ENCODE results near the gene RMND1. TPM values are rescaled to one million over a fixed set of nuclear protein-coding genes. Genes with fewer than 3 reads are reported as not detected.

RMND1 gene
- total and polyA plus RNA-seq, 9 of the 15 experiments (the other 6 are each of a cell fraction or from before 2014, with no cell fraction given) = 26.9 to 47.8 (median 36.2) TPM

DNA sequence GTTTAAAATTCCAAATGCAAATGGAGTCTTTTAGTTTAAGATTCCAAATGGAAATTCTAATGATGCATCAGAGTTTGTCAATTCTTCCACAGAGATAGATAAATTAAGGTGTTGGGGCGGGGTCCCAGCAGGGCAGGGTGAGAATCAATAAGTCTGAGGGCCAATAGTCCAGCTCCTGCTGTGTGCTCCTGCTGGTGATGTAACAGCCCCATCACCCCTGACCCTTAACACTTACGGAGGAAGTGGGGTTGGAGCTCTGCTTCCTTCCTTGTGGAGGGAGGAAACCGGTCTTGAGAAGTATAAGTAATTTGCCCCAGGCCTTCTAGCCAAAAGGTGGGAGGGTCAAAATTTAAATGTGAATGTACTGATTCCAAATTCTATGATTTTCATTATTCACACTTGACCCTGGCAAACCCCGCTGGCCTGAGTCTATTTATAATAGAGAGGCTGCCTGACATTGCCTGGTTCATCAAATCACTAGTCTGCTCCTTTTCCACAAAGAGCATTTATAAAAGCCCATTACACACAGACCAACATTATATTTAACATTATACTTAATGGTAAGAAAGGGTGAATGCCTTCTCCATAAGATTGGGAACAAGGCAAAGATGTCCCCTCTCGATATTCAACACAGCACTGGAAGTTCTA lies 77.8 kb downstream of the RMND1 start:
- Histone ChIP-seq H2AFZ (ENCODE audit: low read depth, low read length) (peak overlapping the region; percentile 70), H3K27ac (ENCODE audit: extremely low read depth, low read depth, low read length) (peak overlapping the region; percentile 51), H3K4me1 (replicated peaks in 1 of 2; ENCODE audit: control insufficient read depth in 2 of 2, insufficient read depth in 2 of 2, low read length in 2 of 2) (peaks cover 6 to 7% of the 10 kb centered on the region in 2 experiments; a peak in 4 of 5 replicates), H4K20me1 (replicated peaks; ENCODE audit: control insufficient read depth, insufficient read depth, low read length) (no peaks in the 10 kb centered on the region), H3K9me1 (ENCODE audit: control insufficient read depth, insufficient read depth, low read length) (no peaks in the 10 kb centered on the region), H3K36me3 (ENCODE audit: control insufficient read depth, insufficient read depth, low read length) (peaks cover 34% of the 10 kb centered on the region), H3K79me2 (ENCODE audit: control insufficient read depth, insufficient read depth, low read length) (peaks cover 49% of the 10 kb centered on the region), H3K4me2 (ENCODE audit: insufficient read depth, low read length) (peak overlapping the region; percentile 49), H3K4me3 (no peak overlapping the region; the same call in 1 of the 2 replicates), H3K9me3 (replicated peaks; ENCODE audit: control insufficient read depth, insufficient read depth, low read depth, low read length) (no peaks in the 10 kb centered on the region), H3K9ac (ENCODE audit: insufficient read depth in 1 of 2, low read depth in 2 of 2, low read length in 2 of 2) (peak overlapping the region in 1 of 2 experiments; percentile 16; a peak in 2 of 4 replicates), H3K27me3 (ENCODE audit: control insufficient read depth in 2 of 2, insufficient read depth in 2 of 2, low read length in 2 of 2) (no peaks in the 10 kb centered on the region)
- ATAC-seq (peak; percentile 91), FAIRE-seq (peak; percentile 82), DNase-seq (ENCODE audit: extremely low read depth in 1 of 4, low spot score in 3 of 4) (peak; percentile 32 to 78 (median 46))
- in situ Hi-C loops (cut with MboI) (no loop called here), intact Hi-C loops (cut with micrococcal nuclease) (loop anchor here (2.0 kb wide), 1 partner anchor 17 kb away; the partner anchor contains the start of gene ZBTB2)
- ChIA-PET POLR2A (interaction anchor here (0.5 to 1.8 kb wide), 4 partner anchors 16 to 195 kb away, joined by 3 to 12 read pairs (median 4); no protein-coding TSS in a partner anchor), CTCF (ENCODE audit: low intra/inter-chr PET ratio) (interaction anchor here (0.6 kb wide), 1 partner anchor 33 kb away, joined by 4 read pairs; no protein-coding TSS in a partner anchor)
- BruUV-seq (replicated peaks) = TSS peak; percentile 47
- WGBS (ENCODE audit: insufficient coverage, low coverage, missing lambda C conversion rate) = 28% methylated on average over 5 of the region's 5 CpGs
- TF ChIP-seq EP300 (IDR thresholded peaks at IDR 0.05; ENCODE audit: low read length) = no peak
- TF ChIP-seq, protein P1, sequence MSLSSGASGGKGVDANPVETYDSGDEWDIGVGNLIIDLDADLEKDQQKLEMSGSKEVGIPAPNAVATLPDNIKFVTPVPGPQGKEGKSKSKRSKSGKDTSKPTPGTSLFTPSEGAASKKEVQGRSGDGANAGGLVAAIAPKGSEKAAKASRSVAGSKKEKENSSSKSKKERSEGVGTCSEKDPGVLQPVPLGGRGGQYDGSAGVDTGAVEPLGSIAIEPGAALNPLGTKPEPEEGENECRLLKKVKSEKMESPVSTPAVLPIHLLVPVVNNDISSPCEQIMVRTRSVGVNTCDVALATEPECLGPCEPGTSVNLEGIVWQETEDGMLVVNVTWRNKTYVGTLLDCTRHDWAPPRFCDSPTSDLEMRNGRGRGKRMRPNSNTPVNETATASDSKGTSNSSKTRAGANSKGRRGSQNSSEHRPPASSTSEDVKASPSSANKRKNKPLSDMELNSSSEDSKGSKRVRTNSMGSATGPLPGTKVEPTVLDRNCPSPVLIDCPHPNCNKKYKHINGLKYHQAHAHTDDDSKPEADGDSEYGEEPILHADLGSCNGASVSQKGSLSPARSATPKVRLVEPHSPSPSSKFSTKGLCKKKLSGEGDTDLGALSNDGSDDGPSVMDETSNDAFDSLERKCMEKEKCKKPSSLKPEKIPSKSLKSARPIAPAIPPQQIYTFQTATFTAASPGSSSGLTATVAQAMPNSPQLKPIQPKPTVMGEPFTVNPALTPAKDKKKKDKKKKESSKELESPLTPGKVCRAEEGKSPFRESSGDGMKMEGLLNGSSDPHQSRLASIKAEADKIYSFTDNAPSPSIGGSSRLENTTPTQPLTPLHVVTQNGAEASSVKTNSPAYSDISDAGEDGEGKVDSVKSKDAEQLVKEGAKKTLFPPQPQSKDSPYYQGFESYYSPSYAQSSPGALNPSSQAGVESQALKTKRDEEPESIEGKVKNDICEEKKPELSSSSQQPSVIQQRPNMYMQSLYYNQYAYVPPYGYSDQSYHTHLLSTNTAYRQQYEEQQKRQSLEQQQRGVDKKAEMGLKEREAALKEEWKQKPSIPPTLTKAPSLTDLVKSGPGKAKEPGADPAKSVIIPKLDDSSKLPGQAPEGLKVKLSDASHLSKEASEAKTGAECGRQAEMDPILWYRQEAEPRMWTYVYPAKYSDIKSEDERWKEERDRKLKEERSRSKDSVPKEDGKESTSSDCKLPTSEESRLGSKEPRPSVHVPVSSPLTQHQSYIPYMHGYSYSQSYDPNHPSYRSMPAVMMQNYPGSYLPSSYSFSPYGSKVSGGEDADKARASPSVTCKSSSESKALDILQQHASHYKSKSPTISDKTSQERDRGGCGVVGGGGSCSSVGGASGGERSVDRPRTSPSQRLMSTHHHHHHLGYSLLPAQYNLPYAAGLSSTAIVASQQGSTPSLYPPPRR (CRISPR knock-in tag; IDR thresholded peaks at IDR 0.05; ENCODE audit: borderline replicate concordance) = no peak
- TF ChIP-seq ZBTB1 (CRISPR knock-in tag; IDR thresholded peaks at IDR 0.05; ENCODE audit: borderline replicate concordance, low read depth) = no peak
- TF ChIP-seq ARID2 (IDR thresholded peaks at IDR 0.05) = no peak; the same call in 1 of the 2 replicates
- TF ChIP-seq KDM4B (IDR thresholded peaks at IDR 0.05; ENCODE audit: borderline replicate concordance in 2 of 2, low read depth in 1 of 2) = no peak
- TF ChIP-seq, protein P2, sequence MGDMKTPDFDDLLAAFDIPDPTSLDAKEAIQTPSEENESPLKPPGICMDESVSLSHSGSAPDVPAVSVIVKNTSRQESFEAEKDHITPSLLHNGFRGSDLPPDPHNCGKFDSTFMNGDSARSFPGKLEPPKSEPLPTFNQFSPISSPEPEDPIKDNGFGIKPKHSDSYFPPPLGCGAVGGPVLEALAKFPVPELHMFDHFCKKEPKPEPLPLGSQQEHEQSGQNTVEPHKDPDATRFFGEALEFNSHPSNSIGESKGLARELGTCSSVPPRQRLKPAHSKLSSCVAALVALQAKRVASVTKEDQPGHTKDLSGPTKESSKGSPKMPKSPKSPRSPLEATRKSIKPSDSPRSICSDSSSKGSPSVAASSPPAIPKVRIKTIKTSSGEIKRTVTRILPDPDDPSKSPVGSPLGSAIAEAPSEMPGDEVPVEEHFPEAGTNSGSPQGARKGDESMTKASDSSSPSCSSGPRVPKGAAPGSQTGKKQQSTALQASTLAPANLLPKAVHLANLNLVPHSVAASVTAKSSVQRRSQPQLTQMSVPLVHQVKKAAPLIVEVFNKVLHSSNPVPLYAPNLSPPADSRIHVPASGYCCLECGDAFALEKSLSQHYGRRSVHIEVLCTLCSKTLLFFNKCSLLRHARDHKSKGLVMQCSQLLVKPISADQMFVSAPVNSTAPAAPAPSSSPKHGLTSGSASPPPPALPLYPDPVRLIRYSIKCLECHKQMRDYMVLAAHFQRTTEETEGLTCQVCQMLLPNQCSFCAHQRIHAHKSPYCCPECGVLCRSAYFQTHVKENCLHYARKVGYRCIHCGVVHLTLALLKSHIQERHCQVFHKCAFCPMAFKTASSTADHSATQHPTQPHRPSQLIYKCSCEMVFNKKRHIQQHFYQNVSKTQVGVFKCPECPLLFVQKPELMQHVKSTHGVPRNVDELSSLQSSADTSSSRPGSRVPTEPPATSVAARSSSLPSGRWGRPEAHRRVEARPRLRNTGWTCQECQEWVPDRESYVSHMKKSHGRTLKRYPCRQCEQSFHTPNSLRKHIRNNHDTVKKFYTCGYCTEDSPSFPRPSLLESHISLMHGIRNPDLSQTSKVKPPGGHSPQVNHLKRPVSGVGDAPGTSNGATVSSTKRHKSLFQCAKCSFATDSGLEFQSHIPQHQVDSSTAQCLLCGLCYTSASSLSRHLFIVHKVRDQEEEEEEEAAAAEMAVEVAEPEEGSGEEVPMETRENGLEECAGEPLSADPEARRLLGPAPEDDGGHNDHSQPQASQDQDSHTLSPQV (IDR thresholded peaks at IDR 0.05) = 0 out of 2 replicates have a peak, but pooled peaks have one; percentile 27
- TF ChIP-seq, protein P3, sequence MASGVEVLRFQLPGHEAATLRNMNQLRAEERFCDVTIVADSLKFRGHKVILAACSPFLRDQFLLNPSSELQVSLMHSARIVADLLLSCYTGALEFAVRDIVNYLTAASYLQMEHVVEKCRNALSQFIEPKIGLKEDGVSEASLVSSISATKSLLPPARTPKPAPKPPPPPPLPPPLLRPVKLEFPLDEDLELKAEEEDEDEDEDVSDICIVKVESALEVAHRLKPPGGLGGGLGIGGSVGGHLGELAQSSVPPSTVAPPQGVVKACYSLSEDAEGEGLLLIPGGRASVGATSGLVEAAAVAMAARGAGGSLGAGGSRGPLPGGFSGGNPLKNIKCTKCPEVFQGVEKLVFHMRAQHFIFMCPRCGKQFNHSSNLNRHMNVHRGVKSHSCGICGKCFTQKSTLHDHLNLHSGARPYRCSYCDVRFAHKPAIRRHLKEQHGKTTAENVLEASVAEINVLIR (CRISPR knock-in tag; IDR thresholded peaks at IDR 0.05) = no peak
- no peak for TF ChIP-seq FOXJ3 (CRISPR knock-in tag; IDR thresholded peaks at IDR 0.05)

Measured in K562 (cell line).